Measurements from ENCODE around the gene BMP8B.

DNA sequence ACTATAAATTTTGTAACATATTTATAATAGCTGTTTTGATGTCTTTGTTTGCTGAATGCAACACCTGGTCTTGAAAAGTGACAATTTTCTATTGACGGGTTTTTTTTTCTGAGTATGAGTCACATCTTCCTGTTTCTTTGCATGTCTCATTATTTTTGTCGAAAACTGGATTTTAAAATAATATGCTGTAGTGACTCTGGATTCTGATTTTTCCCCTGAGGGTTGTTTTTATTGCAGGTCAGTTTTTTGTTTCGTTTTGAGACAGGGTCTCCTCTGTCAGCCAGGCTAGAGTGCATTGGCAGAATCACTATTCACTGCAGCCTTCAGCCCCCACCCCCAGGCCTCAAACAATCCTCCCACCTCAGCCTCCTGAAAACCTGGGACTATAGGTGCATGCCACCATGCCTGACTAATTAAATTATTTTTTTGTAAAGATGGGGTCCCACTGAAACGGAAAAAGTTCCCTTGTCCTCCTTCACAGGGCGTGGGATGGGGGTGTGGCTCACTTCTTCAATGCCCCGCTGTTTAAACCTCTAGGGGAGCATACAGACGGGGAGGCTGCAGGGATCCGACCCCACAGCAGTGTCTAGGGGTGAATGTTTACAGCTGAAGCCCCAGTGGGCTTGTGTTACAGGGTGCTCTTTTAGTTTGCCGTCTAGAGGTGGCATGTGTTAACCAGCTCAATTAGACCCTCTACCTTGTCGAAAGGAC, 61.3 kb downstream of the BMP8B start:
- TF ChIP-seq, protein P1, sequence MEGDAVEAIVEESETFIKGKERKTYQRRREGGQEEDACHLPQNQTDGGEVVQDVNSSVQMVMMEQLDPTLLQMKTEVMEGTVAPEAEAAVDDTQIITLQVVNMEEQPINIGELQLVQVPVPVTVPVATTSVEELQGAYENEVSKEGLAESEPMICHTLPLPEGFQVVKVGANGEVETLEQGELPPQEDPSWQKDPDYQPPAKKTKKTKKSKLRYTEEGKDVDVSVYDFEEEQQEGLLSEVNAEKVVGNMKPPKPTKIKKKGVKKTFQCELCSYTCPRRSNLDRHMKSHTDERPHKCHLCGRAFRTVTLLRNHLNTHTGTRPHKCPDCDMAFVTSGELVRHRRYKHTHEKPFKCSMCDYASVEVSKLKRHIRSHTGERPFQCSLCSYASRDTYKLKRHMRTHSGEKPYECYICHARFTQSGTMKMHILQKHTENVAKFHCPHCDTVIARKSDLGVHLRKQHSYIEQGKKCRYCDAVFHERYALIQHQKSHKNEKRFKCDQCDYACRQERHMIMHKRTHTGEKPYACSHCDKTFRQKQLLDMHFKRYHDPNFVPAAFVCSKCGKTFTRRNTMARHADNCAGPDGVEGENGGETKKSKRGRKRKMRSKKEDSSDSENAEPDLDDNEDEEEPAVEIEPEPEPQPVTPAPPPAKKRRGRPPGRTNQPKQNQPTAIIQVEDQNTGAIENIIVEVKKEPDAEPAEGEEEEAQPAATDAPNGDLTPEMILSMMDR (IDR thresholded peaks at IDR 0.05; ENCODE audit: low read depth, low read length, missing input control), result no peak
- TF ChIP-seq, protein P2, sequence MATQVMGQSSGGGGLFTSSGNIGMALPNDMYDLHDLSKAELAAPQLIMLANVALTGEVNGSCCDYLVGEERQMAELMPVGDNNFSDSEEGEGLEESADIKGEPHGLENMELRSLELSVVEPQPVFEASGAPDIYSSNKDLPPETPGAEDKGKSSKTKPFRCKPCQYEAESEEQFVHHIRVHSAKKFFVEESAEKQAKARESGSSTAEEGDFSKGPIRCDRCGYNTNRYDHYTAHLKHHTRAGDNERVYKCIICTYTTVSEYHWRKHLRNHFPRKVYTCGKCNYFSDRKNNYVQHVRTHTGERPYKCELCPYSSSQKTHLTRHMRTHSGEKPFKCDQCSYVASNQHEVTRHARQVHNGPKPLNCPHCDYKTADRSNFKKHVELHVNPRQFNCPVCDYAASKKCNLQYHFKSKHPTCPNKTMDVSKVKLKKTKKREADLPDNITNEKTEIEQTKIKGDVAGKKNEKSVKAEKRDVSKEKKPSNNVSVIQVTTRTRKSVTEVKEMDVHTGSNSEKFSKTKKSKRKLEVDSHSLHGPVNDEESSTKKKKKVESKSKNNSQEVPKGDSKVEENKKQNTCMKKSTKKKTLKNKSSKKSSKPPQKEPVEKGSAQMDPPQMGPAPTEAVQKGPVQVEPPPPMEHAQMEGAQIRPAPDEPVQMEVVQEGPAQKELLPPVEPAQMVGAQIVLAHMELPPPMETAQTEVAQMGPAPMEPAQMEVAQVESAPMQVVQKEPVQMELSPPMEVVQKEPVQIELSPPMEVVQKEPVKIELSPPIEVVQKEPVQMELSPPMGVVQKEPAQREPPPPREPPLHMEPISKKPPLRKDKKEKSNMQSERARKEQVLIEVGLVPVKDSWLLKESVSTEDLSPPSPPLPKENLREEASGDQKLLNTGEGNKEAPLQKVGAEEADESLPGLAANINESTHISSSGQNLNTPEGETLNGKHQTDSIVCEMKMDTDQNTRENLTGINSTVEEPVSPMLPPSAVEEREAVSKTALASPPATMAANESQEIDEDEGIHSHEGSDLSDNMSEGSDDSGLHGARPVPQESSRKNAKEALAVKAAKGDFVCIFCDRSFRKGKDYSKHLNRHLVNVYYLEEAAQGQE (IDR thresholded peaks at IDR 0.05), result no peak
- TF ChIP-seq, protein P3, sequence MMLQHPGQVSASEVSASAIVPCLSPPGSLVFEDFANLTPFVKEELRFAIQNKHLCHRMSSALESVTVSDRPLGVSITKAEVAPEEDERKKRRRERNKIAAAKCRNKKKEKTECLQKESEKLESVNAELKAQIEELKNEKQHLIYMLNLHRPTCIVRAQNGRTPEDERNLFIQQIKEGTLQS (IDR thresholded peaks at IDR 0.05), result no peak
- TF ChIP-seq JUND (IDR thresholded peaks at IDR 0.05), result no peak
- TF ChIP-seq RAD21 (IDR thresholded peaks at IDR 0.05), result no peak
- TF ChIP-seq, protein P4, sequence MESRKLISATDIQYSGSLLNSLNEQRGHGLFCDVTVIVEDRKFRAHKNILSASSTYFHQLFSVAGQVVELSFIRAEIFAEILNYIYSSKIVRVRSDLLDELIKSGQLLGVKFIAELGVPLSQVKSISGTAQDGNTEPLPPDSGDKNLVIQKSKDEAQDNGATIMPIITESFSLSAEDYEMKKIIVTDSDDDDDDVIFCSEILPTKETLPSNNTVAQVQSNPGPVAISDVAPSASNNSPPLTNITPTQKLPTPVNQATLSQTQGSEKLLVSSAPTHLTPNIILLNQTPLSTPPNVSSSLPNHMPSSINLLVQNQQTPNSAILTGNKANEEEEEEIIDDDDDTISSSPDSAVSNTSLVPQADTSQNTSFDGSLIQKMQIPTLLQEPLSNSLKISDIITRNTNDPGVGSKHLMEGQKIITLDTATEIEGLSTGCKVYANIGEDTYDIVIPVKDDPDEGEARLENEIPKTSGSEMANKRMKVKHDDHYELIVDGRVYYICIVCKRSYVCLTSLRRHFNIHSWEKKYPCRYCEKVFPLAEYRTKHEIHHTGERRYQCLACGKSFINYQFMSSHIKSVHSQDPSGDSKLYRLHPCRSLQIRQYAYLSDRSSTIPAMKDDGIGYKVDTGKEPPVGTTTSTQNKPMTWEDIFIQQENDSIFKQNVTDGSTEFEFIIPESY (IDR thresholded peaks at IDR 0.05), result no peak
- no peak for TF ChIP-seq TAF1 (conservative IDR thresholded peaks at IDR 0.05)

All from liver (tissue), 3 donors.